ENCODE results near the gene AGMO.
A peak's percentile ranks its signal among the peaks of the same experiment; 100 is the strongest.

Gene AGMO

DNA sequence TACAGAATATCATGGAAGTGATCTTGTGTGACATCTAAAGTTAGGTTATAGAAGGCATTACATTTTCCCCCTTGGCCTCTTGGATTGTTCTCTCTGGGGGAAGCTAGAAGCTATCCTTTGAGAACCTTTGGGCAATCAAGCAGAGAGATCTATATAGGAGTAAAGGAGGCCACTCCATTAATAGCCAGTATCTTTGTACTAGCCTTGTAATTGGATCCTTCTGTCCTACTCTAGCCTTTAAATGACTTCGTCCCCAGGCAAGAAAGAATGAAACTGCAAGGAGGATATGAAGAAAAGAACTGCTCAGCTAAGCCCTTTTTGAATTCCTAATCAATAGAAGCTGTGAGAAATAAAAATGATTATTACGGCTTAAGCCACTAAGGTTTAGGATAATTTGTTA is 230.9 kb downstream of the AGMO start:
- H3K79me2 ChIP-seq (ENCODE audit: insufficient read depth, low read length): no peaks in the 10 kb centered on the region
- H3K4me2 ChIP-seq (ENCODE audit: low read depth, low read length, poor library complexity, severe bottlenecking): no peak overlapping the region
- TF ChIP-seq, protein P1, sequence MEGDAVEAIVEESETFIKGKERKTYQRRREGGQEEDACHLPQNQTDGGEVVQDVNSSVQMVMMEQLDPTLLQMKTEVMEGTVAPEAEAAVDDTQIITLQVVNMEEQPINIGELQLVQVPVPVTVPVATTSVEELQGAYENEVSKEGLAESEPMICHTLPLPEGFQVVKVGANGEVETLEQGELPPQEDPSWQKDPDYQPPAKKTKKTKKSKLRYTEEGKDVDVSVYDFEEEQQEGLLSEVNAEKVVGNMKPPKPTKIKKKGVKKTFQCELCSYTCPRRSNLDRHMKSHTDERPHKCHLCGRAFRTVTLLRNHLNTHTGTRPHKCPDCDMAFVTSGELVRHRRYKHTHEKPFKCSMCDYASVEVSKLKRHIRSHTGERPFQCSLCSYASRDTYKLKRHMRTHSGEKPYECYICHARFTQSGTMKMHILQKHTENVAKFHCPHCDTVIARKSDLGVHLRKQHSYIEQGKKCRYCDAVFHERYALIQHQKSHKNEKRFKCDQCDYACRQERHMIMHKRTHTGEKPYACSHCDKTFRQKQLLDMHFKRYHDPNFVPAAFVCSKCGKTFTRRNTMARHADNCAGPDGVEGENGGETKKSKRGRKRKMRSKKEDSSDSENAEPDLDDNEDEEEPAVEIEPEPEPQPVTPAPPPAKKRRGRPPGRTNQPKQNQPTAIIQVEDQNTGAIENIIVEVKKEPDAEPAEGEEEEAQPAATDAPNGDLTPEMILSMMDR (conservative IDR thresholded peaks at IDR 0.05; ENCODE audit: low read length): no peak
- no peak for TF ChIP-seq EZH2phosphoT487 (IDR thresholded peaks at IDR 0.05; ENCODE audit: borderline replicate concordance)
- H3K4me1 ChIP-seq (ENCODE audit: insufficient read depth, low read length, poor library complexity, severe bottlenecking): no peaks in the 10 kb centered on the region
- H3K4me3 ChIP-seq (ENCODE audit: low read length, poor library complexity, severe bottlenecking): no peak overlapping the region
- H3F3A ChIP-seq (ENCODE audit: low read depth): no peaks in the 10 kb centered on the region
- H3K36me3 ChIP-seq (ENCODE audit: insufficient read depth, low read length): no peaks in the 10 kb centered on the region
- no peaks in the 10 kb centered on the region for H4K20me1 ChIP-seq (ENCODE audit: insufficient read depth, low read length, poor library complexity, severe bottlenecking)
- no peak overlapping the region for H2AFZ ChIP-seq (ENCODE audit: low read length)
- H3K9me2 ChIP-seq (replicated peaks; ENCODE audit: low read depth, low read length): no peaks in the 10 kb centered on the region
- no peaks in the 10 kb centered on the region for H3K9me3 ChIP-seq (ENCODE audit: insufficient read depth, low read depth, low read length)
- H3K27me3 ChIP-seq (ENCODE audit: insufficient read depth, low read length, poor library complexity, severe bottlenecking): no peaks in the 10 kb centered on the region
- no peak overlapping the region for H3K9ac ChIP-seq (ENCODE audit: low read depth, low read length, poor library complexity, severe bottlenecking)

DNA sequence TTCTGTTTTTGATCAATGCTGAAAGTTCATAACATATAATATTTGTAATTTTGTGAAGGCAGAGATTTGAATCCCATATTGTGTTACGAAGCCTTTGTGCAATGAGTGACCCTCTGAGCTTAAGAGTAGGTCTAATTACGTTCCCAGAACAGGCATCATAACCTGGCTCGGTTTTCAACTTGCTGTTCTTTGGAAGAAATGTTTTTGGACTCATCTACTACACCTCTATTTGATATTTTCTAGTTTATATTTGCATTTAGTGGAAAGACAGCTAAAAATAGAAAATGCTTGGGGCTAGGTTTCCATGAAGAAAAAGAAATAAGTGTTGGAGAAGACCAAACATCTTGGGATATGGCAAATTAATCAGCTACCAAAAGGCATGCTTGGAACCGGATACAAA is 234.8 kb downstream of the AGMO start:
- TF ChIP-seq, protein P1 (conservative IDR thresholded peaks at IDR 0.05; ENCODE audit: low read length): no peak
- TF ChIP-seq EZH2phosphoT487 (IDR thresholded peaks at IDR 0.05; ENCODE audit: borderline replicate concordance): no peak
- Histone ChIP-seq H3F3A (ENCODE audit: low read depth) (no peaks in the 10 kb centered on the region), H3K27me3 (ENCODE audit: insufficient read depth, low read length, poor library complexity, severe bottlenecking) (no peaks in the 10 kb centered on the region)

DNA sequence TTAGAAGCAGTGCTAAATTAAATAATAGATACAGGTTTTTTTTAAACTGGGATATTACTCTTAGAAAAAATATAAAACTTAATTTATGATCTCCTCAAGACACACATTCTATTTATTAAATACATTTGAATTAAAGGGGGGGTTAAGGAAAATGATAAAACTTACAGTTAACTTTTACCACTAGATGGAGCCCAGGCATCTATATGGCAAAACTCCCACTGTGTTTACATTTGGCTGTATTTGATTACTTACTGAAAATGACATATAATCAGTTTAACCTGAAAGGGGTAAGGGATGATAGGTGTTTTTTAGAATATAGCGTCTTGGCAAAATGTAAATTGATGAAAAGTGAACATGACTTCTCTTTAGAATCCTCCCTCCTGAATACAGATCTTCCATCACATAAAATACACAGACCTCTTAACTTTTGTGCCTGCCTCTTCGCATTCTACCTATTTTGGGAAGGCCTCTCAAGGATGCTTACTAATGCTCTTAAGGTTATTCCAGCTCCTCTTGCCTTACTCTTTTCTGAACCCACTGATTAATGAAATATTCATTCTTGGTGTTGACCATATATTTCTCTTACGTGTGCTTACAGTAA is 235.7 kb downstream of the AGMO start:
- no peaks in the 10 kb centered on the region for H3K4me1 ChIP-seq (ENCODE audit: insufficient read depth, low read length, poor library complexity, severe bottlenecking)
- no peak overlapping the region for H3K4me2 ChIP-seq (ENCODE audit: low read depth, low read length, poor library complexity, severe bottlenecking)
- no peaks in the 10 kb centered on the region for H3K9me3 ChIP-seq (ENCODE audit: insufficient read depth, low read depth, low read length)
- TF ChIP-seq EZH2phosphoT487 (IDR thresholded peaks at IDR 0.05; ENCODE audit: borderline replicate concordance): no peak
- TF ChIP-seq, protein P1 (conservative IDR thresholded peaks at IDR 0.05; ENCODE audit: low read length): peak; percentile 78
- no peak overlapping the region for H3K4me3 ChIP-seq (ENCODE audit: low read length, poor library complexity, severe bottlenecking)
- no peaks in the 10 kb centered on the region for H3F3A ChIP-seq (ENCODE audit: low read depth)
- H3K9me2 ChIP-seq (replicated peaks; ENCODE audit: low read depth, low read length): no peaks in the 10 kb centered on the region
- H3K27me3 ChIP-seq (ENCODE audit: insufficient read depth, low read length, poor library complexity, severe bottlenecking): no peaks in the 10 kb centered on the region
- H4K20me1 ChIP-seq (ENCODE audit: insufficient read depth, low read length, poor library complexity, severe bottlenecking): no peaks in the 10 kb centered on the region
- H3K36me3 ChIP-seq (ENCODE audit: insufficient read depth, low read length): no peaks in the 10 kb centered on the region
- H2AFZ ChIP-seq (ENCODE audit: low read length): no peak overlapping the region
- H3K79me2 ChIP-seq (ENCODE audit: insufficient read depth, low read length): no peaks in the 10 kb centered on the region
- H3K9ac ChIP-seq (ENCODE audit: low read depth, low read length, poor library complexity, severe bottlenecking): no peak overlapping the region

More for the DNA sequence above, 234.8 kb downstream of the AGMO start:
- Histone ChIP-seq H3K4me1 (ENCODE audit: insufficient read depth, low read length, poor library complexity, severe bottlenecking) (no peaks in the 10 kb centered on the region), H3K79me2 (ENCODE audit: insufficient read depth, low read length) (no peaks in the 10 kb centered on the region), H3K36me3 (ENCODE audit: insufficient read depth, low read length) (no peaks in the 10 kb centered on the region), H4K20me1 (ENCODE audit: insufficient read depth, low read length, poor library complexity, severe bottlenecking) (no peaks in the 10 kb centered on the region), H3K9ac (ENCODE audit: low read depth, low read length, poor library complexity, severe bottlenecking) (no peak overlapping the region), H3K9me3 (ENCODE audit: insufficient read depth, low read depth, low read length) (no peaks in the 10 kb centered on the region), H3K4me2 (ENCODE audit: low read depth, low read length, poor library complexity, severe bottlenecking) (no peak overlapping the region), H2AFZ (ENCODE audit: low read length) (no peak overlapping the region), H3K9me2 (replicated peaks; ENCODE audit: low read depth, low read length) (no peaks in the 10 kb centered on the region), H3K4me3 (ENCODE audit: low read length, poor library complexity, severe bottlenecking) (no peak overlapping the region)

All from Loucy (cell line).